Subcutaneous preadipocyte (primary cell): ENCODE measurements around the gene JADE2. TPM values are rescaled to one million over a fixed set of nuclear protein-coding genes. Genes with fewer than 3 reads are reported as not detected.

Experiments used
- small RNA-seq: library from RNA; depleted of rRNA; stranded (forward); fragments of <200 nt; gene quantifications from one replicate; pipeline ENCODE3, GENCODE V24; 2012
- total RNA-seq: library from RNA; depleted of rRNA; stranded (reverse); fragments of >200 nt; gene quantifications from 2 replicates; pipeline ENCODE4 v1.2.3, GENCODE V29; 2012

Gene JADE2
- 34.2 and 38.7 TPM in 2 replicates for total RNA-seq

GRCh38 chr5:134524826-134525682, at the start of gene JADE2:
JADE2 (plus strand) TSS chr5:134525670; CDS start chr5:134535858, 10,188 bp downstream.

Small RNA genes lying within 50 kb of the gene (small RNA-seq; reads per million reads assigned to genes)
- gene RN7SL541P (not detected), gene RNU6-456P (not detected)

Other genes starting within 250 kb of the JADE2 start
- 1.2 and 1.8 TPM in 2 replicates for gene CDKL3, start 158.5 kb upstream of the JADE2 start, total RNA-seq
- 23.9 and 30.7 TPM in 2 replicates for gene UBE2B, start 154.1 kb upstream of the JADE2 start, total RNA-seq
- 37.1 and 43.4 TPM in 2 replicates for gene CDKN2AIPNL, start 113.8 kb upstream of the JADE2 start, total RNA-seq
- gene SAR1B, start 107.2 kb downstream of the JADE2 start, total RNA-seq: 32.3 and 36.0 TPM in 2 replicates
- gene SEC24A, start 123.1 kb downstream of the JADE2 start, total RNA-seq: 19.8 and 28.9 TPM in 2 replicates
- gene CAMLG, start 212.9 kb downstream of the JADE2 start, total RNA-seq: 33.2 and 42.6 TPM in 2 replicates
- gene DDX46, start 233.1 kb downstream of the JADE2 start, total RNA-seq: 21.3 and 24.0 TPM in 2 replicates